DMS 273 (cell line): ENCODE measurements around the gene NOS1AP.

Experiments used
- DNase-seq: peaks from one replicate; lab custom pipeline; 2025; ENCODE audit not compliant: unreplicated experiment; lab: John Stamatoyannopoulos, UW

The NOS1AP gene

GRCh38 chr1:162088281-162088969 is 18.9 kb downstream of the NOS1AP start:
- no peak for DNase-seq

- DNase-seq: no peak
These were observed 20.3 kb downstream of the NOS1AP start for GRCh38 chr1:162089748-162090147.

GRCh38 chr1:162090378-162090777 is 20.9 kb downstream of the NOS1AP start:
- DNase-seq: no peak

- peak; percentile 11 for DNase-seq
These were observed 22.4 kb downstream of the NOS1AP start for GRCh38 chr1:162091681-162092524.

GRCh38 chr1:162093095-162093494 is 23.6 kb downstream of the NOS1AP start:
- no peak for DNase-seq

- peak; percentile 54 for DNase-seq
These were observed 24.8 kb downstream of the NOS1AP start for GRCh38 chr1:162094271-162094670.

GRCh38 chr1:162094723-162095122 is 25.2 kb downstream of the NOS1AP start:
- DNase-seq: no peak

- no peak for DNase-seq
These were observed 38.4 kb downstream of the NOS1AP start for GRCh38 chr1:162107911-162108310.

GRCh38 chr1:162108426-162108825 is 38.9 kb downstream of the NOS1AP start:
- no peak for DNase-seq

- DNase-seq: no peak
These were observed 41.4 kb downstream of the NOS1AP start for GRCh38 chr1:162110910-162111309.

GRCh38 chr1:162111572-162111971 is 42.1 kb downstream of the NOS1AP start:
- DNase-seq: no peak

GRCh38 chr1:162113419-162113818 is 43.9 kb downstream of the NOS1AP start:
- DNase-seq: no peak

- no peak for DNase-seq
These were observed 47.7 kb downstream of the NOS1AP start for GRCh38 chr1:162117039-162117774.

GRCh38 chr1:162118063-162118462 is 48.6 kb downstream of the NOS1AP start:
- DNase-seq: no peak

- no peak for DNase-seq
These were observed 59.3 kb downstream of the NOS1AP start for GRCh38 chr1:162128693-162129356.

- DNase-seq: no peak
These were observed 60.8 kb downstream of the NOS1AP start for GRCh38 chr1:162130308-162130707.

GRCh38 chr1:162131400-162132321 is 62.2 kb downstream of the NOS1AP start:
- no peak for DNase-seq

- DNase-seq: no peak
These were observed 64.1 kb downstream of the NOS1AP start for GRCh38 chr1:162133566-162133965.

- no peak for DNase-seq
These were observed 65.2 kb downstream of the NOS1AP start for GRCh38 chr1:162134646-162135045.

- peak; percentile 56 for DNase-seq
These were observed 65.8 kb downstream of the NOS1AP start for GRCh38 chr1:162135271-162135775.
